Uterine smooth muscle cell (primary cell): ENCODE data around the gene BRK1. TPM values are rescaled to one million over a fixed set of nuclear protein-coding genes. Genes with fewer than 3 reads are reported as not detected.

Experiments
- total RNA-seq: library from RNA; depleted of rRNA; stranded (reverse); fragments of >200 nt; gene quantifications from 2 replicates; pipeline ENCODE4 v1.2.3, GENCODE V29; 2014

BRK1 gene
- total RNA-seq = 83.0 and 109 TPM in 2 replicates

GRCh38 chr3:10115326-10116137, at the start of gene BRK1:
BRK1 (plus strand) TSS chr3:10115675; CDS start chr3:10115702, 27 bp downstream.

GRCh38 chr3:10108091-10108490, 7.4 kb upstream of the BRK1 start, which contains the start of gene FANCD2OS:
FANCD2OS (minus strand) TSS chr3:10108255; CDS start chr3:10104774, 3,481 bp downstream.

DNA sequence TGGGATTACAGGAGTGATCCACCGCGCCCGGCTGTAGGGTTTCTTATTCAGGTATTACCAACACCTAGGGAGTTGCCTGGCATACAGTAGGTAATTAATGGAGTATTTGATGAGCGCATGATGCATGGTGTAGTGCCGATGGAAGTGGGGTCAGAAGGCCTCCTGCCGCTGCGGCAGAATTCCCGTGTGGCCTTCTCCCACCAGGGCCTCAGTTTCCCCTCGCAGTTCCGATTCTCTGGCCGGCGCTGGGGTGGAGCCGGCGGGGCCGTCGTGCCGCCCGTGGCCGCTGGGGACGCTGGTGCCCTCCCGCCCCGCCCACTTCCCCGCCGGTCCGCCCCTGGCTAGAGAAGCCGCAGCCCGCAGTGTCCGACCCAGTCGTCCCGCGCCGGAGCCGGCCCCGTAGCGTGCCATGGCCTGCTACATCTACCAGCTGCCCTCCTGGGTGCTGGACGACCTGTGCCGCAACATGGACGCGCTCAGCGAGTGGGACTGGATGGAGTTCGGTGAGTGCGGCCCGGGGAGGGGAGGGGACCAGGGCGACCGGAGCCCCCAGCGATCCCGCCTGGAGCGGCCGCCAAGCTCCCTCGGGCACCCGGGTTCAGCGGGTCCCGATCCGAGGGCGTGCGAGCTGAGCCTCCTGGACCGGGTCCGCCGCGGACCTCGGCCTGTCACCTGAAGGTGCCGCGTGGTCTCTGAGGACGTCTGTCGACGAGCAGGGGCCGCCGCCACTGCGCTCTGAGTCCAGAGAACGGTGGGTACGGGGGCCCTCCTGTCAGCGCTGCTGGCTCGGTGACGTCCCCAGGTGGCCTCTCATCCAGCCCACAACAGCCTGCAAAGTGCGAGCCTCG, 49.3 kb downstream of the BRK1 start, which contains the start of gene IRAK2:
Gene IRAK2, plus strand, starts transcription at position 374 of the 848 bp plus-strand sequence. Its CDS starts 36 bp downstream, at position 410.

Other genes with a start within 250 kb of the BRK1 start
- 0.12 TPM in 1 of 2 replicates, not detected in the other for gene CIDEC, start 235.4 kb upstream of the BRK1 start, total RNA-seq
- 31.5 and 40.1 TPM in 2 replicates for gene JAGN1, start 225.1 kb upstream of the BRK1 start, total RNA-seq
- 0.62 and 2.0 TPM in 2 replicates for gene IL17RE, start 212.8 kb upstream of the BRK1 start, total RNA-seq
- 43.3 and 43.7 TPM in 2 replicates for gene IL17RC, start 198.6 kb upstream of the BRK1 start, total RNA-seq
- gene CRELD1, start 181.8 kb upstream of the BRK1 start, total RNA-seq = 20.6 and 69.7 TPM in 2 replicates
- 1.3 and 2.1 TPM in 2 replicates for gene PRRT3, start 163.3 kb upstream of the BRK1 start, total RNA-seq
- gene EMC3, start 128.8 kb upstream of the BRK1 start, total RNA-seq = 46.3 and 46.7 TPM in 2 replicates
- gene FANCD2, start 89.2 kb upstream of the BRK1 start, total RNA-seq = 9.6 and 43.9 TPM in 2 replicates
- not detected in 2 replicates for gene FANCD2OS, start 7.4 kb upstream of the BRK1 start, total RNA-seq
- 34.2 and 41.0 TPM in 2 replicates for gene VHL, start 26.1 kb downstream of the BRK1 start, total RNA-seq
- gene IRAK2, start 49.2 kb downstream of the BRK1 start, total RNA-seq = 4.9 and 6.2 TPM in 2 replicates
- gene TATDN2, start 132.8 kb downstream of the BRK1 start, total RNA-seq = 12.9 and 15.7 TPM in 2 replicates
- gene GHRL, start 177.3 kb downstream of the BRK1 start, total RNA-seq = 0.25 TPM in 1 of 2 replicates, not detected in the other
- 307 and 372 TPM in 2 replicates for gene SEC13, start 205.4 kb downstream of the BRK1 start, total RNA-seq